PFSK-1 (cell line): Measurements from ENCODE around the gene SHISA5.

Experiments used
- FOXP2 ChIP-seq: optimal IDR thresholded peaks from 2 replicates; pipeline ENCODE3; 2011; ENCODE audit warnings: borderline replicate concordance, control low read depth, inconsistent platforms; ENCODE audit not compliant: insufficient read depth; ENCODE audit errors: extremely low read length, extremely low read depth
- POLR2AphosphoS5 ChIP-seq: IDR thresholded peaks from 2 replicates; pipeline ENCODE4 v1.6.1; 2012; ENCODE audit warnings: low read depth, mild to moderate bottlenecking, control low read depth, low read length, moderate library complexity
- SIN3A ChIP-seq: IDR thresholded peaks from 2 replicates; pipeline ENCODE4 v1.6.1; 2012; ENCODE audit warnings: mild to moderate bottlenecking, low read length, moderate library complexity, borderline replicate concordance; ENCODE audit not compliant: insufficient read depth
- TAF1 ChIP-seq: IDR thresholded peaks from 2 replicates; pipeline ENCODE4 v1.6.1; 2012; ENCODE audit warnings: low read length, control low read depth, borderline replicate concordance; ENCODE audit not compliant: insufficient read depth
- TF ChIP-seq, protein P1 (sequence below), 2 experiments: IDR thresholded peaks; 2 replicates each; pipeline versions ENCODE4 v1.6.1 to v1.8.0; 2011 to 2012; ENCODE audit warnings: low read depth in 2 of 2, low read length in 2 of 2, control low read depth in 1 of 2, inconsistent platforms in 1 of 2, mild to moderate bottlenecking in 1 of 2, moderate library complexity in 1 of 2; ENCODE audit not compliant: insufficient read depth in 1 of 2

SHISA5 gene

DNA sequence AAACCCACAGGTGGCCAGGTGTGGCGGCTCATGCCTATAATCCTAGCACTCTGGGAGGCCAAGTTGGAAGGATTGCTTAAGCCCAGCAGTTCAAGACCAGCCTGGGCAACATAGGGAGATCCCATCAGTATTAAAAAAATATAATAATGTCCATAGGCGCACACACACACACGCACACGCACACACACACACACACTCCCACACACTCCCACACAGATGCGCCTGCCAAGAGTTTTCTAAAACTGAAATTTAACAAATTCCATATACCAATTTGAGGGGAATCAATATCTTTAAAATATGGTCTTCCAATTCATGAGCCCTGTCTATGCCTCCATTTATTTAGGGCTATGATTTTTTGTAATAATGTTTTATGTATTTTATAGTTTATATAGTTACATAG lies 17.0 kb downstream of the SHISA5 start:
- TF ChIP-seq TAF1 (no peak), FOXP2 (no peak), POLR2AphosphoS5 (no peak)

DNA sequence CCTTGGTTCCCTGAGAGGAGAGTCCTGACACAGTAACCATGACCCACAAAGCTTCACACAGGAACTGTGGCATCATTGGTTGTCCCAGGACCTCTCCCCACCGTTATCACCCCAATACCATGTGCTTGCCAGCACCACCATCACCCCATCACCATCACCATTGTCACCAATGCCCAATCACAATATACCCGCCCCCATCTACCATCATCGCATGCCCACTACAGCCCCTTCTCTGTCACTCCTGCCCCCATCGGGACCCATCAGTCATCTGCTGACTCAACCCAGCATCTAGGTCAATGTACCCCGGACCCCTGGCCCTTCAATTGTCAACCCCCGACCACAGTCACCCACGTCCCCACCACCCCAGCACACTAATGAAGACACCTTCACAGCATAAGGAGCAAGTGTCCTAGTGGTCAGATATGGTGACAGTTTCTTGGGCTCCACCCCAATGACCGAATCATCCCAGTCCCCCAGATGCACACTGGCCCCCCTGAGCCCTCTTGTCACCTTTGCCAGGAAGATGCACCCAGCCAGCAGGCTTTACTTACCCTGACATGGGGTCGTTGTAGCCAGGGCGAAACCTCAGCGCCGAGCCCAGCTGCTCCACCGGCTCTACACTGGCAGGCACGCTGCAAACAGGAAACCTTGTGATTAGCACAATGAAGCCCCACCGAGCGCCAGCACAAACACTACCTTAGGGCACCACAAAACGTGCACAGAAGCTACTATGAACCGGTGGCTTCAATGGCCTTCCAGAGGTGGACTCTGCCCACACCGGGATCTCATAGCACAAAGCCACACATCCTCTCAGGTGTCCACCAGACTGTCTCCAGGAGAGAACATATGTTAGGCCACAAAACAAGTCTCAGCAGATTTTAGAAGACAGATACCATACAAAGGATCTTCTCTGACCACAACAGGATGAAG lies 25.1 kb downstream of the SHISA5 start:
- TF ChIP-seq POLR2AphosphoS5: no peak
- TF ChIP-seq, protein P1, sequence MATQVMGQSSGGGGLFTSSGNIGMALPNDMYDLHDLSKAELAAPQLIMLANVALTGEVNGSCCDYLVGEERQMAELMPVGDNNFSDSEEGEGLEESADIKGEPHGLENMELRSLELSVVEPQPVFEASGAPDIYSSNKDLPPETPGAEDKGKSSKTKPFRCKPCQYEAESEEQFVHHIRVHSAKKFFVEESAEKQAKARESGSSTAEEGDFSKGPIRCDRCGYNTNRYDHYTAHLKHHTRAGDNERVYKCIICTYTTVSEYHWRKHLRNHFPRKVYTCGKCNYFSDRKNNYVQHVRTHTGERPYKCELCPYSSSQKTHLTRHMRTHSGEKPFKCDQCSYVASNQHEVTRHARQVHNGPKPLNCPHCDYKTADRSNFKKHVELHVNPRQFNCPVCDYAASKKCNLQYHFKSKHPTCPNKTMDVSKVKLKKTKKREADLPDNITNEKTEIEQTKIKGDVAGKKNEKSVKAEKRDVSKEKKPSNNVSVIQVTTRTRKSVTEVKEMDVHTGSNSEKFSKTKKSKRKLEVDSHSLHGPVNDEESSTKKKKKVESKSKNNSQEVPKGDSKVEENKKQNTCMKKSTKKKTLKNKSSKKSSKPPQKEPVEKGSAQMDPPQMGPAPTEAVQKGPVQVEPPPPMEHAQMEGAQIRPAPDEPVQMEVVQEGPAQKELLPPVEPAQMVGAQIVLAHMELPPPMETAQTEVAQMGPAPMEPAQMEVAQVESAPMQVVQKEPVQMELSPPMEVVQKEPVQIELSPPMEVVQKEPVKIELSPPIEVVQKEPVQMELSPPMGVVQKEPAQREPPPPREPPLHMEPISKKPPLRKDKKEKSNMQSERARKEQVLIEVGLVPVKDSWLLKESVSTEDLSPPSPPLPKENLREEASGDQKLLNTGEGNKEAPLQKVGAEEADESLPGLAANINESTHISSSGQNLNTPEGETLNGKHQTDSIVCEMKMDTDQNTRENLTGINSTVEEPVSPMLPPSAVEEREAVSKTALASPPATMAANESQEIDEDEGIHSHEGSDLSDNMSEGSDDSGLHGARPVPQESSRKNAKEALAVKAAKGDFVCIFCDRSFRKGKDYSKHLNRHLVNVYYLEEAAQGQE (IDR thresholded peaks at IDR 0.05; ENCODE audit: insufficient read depth in 1 of 2, low read depth in 2 of 2, low read length in 2 of 2): no peak
- no peak for TF ChIP-seq SIN3A
- TF ChIP-seq FOXP2: no peak
- no peak for TF ChIP-seq TAF1

DNA sequence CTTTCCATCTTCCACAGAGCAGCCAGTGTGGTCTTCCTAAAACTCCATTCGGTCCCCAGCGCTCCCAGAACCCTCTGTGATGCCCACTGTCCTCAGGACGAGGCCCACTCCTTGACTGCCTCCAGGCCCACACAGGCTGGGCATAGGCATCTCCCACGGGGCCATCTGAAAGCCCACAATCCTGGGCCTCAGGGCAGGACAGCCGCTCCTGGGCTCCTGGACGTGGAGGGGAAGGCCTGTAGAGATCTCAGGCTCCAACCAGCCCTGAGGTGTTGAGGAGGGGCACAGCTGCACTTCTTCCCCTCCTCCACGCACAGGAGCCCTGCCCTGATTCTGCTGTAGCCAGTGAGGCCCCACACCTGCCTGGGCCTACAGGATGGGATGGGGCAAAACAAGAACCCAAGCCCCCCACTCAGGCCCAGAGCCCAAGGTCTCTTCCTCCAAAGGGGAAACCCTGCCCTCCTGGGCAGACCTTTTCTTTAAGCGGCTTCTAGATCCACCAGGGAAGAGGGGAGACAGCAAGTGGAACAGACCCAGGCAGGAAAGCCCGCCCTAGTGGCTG lies 25.9 kb downstream of the SHISA5 start:
- TF ChIP-seq FOXP2 (no peak), SIN3A (no peak), POLR2AphosphoS5 (no peak), TAF1 (no peak)
- TF ChIP-seq, protein P1 (IDR thresholded peaks at IDR 0.05; ENCODE audit: insufficient read depth in 1 of 2, low read depth in 2 of 2, low read length in 2 of 2): no peak

DNA sequence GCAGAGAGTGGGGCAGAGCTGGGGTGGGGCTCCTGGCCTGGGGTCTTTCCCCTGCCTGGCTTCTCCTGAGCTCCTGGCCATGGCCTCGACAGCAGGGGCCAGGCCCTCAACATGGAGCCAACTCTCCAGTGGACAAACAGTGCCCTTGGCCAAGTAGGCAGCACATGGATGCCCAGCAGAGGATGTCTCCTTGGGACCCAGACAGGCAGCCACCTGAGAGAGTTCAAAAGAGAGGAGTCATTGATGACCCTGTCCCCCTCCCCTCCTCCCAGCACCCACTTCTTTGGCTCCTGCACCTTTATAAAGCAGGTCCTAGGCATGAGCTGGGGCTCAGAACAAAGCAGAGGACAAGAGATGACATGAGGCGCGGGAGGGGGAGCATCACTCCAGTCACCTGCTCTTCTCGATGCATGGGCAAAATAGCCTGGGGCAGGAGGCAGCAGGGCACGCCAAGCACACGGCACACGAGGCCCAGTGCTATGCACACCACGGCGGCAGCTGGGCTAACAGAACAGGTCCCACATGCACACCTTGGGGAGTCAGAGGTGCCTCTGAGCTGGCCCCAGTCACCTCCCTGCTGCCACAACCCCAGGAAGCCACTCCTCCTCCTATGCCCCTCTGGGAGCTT lies 27.4 kb downstream of the SHISA5 start:
- TF ChIP-seq FOXP2 (no peak), SIN3A (no peak), TAF1 (no peak), POLR2AphosphoS5 (no peak)
- TF ChIP-seq, protein P1 (IDR thresholded peaks at IDR 0.05; ENCODE audit: insufficient read depth in 1 of 2, low read depth in 2 of 2, low read length in 2 of 2): no peak

DNA sequence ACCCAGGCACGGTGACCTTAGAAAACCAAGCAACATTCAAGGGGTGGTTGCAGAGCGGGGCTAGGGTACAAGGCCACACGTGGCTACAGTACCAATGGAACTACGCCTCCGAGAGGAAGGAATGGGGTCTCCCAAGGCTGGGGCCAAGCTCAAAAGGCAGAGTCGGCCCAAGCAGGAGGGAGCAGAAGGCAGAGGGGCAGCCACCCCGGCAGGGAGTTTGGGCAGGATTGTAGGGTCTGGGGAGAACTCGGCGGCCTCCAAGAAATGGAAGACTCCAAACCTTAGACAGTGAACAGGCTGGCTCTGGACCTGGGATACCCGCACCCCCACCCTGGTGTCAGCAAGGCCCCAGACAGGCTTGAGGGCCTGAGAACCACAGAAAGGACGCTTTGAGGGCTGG lies 28.8 kb downstream of the SHISA5 start:
- TF ChIP-seq SIN3A (no peak), TAF1 (no peak), FOXP2 (no peak), POLR2AphosphoS5 (no peak)
- TF ChIP-seq, protein P1 (IDR thresholded peaks at IDR 0.05; ENCODE audit: insufficient read depth in 1 of 2, low read depth in 2 of 2, low read length in 2 of 2): no peak
